ENCODE results near the gene RNF227.

RNF227 gene

GRCh38 chr17:7930841-7931631, 14.9 kb upstream of the RNF227 start:
- no peak for DNase-seq (ENCODE audit: low read depth)

- no peak for DNase-seq (ENCODE audit: low read depth)
Measured at GRCh38 chr17:7929158-7930023, 13.3 kb upstream of the RNF227 start, which contains the start of gene KCNAB3. Gene KCNAB3 (minus strand): TSS chr17:7929856. CDS start chr17:7929435, 421 bp downstream.

- no peak for DNase-seq (ENCODE audit: low read depth)
Measured at GRCh38 chr17:7927596-7927995, 11.5 kb upstream of the RNF227 start.

GRCh38 chr17:7922845-7923628, 6.9 kb upstream of the RNF227 start:
- DNase-seq (ENCODE audit: low read depth) = peak; percentile 74

GRCh38 chr17:7922269-7922844, 6.3 kb upstream of the RNF227 start:
- DNase-seq (ENCODE audit: low read depth) = no peak

- no peak for DNase-seq (ENCODE audit: low read depth)
Measured at GRCh38 chr17:7916808-7917207, 719 bp upstream of the RNF227 start.

GRCh38 chr17:7916385-7916682, 245 bp upstream of the RNF227 start:
- DNase-seq (ENCODE audit: low read depth) = no peak

- no peak for DNase-seq (ENCODE audit: low read depth)
Measured at GRCh38 chr17:7915179-7915610, 894 bp downstream of the RNF227 start.

- DNase-seq (ENCODE audit: low read depth) = no peak
Measured at GRCh38 chr17:7912927-7913524, 3.1 kb downstream of the RNF227 start.

- DNase-seq (ENCODE audit: low read depth) = no peak
Measured at GRCh38 chr17:7911116-7911515, 5.0 kb downstream of the RNF227 start.

- DNase-seq (ENCODE audit: low read depth) = no peak
Measured at GRCh38 chr17:7910711-7911110, 5.4 kb downstream of the RNF227 start.

GRCh38 chr17:7910281-7910680, 5.8 kb downstream of the RNF227 start:
- no peak for DNase-seq (ENCODE audit: low read depth)

- no peak for DNase-seq (ENCODE audit: low read depth)
Measured at GRCh38 chr17:7909089-7909488, 7.0 kb downstream of the RNF227 start.

GRCh38 chr17:7903154-7904103, 12.7 kb downstream of the RNF227 start:
- no peak for DNase-seq (ENCODE audit: low read depth)

- no peak for DNase-seq (ENCODE audit: low read depth)
Measured at GRCh38 chr17:7897773-7898172, 18.3 kb downstream of the RNF227 start.

GRCh38 chr17:7897090-7897489, 19.0 kb downstream of the RNF227 start:
- no peak for DNase-seq (ENCODE audit: low read depth)

- no peak for DNase-seq (ENCODE audit: low read depth)
Measured at GRCh38 chr17:7894866-7895265, 21.2 kb downstream of the RNF227 start.

GRCh38 chr17:7894226-7894625, 21.9 kb downstream of the RNF227 start:
- no peak for DNase-seq (ENCODE audit: low read depth)

GRCh38 chr17:7893187-7893880, 22.8 kb downstream of the RNF227 start:
- DNase-seq (ENCODE audit: low read depth) = no peak

All from activated gamma-delta T cell treated with anti-CD3 and anti-CD28 coated beads, Interleukin-2, amount 50 U/mL, for 16 hours (primary cell).